Natural killer cell treated with Interleukin-12 subunit alpha and Interleukin-12 subunit beta and Interleukin-15 and Interleukin-18, amount 100 ng/mL, for 72 hours (primary cell): ENCODE data around the gene RHAG. TPM values are rescaled to one million over a fixed set of nuclear protein-coding genes. Genes with fewer than 3 reads are reported as not detected.

Experiments used
- ATAC-seq, 2 donors: fragments of 150-1000 bp; cut with Tn5 transposase in 1 of 2; sonication (Bioruptor Pico), chemical (Tn5 transposase) in 1 of 2; 2 replicates each; pipeline ENCODE4 v1.10.0; 2021
- DNase-seq: peaks from one replicate; pipeline ENCODE4 v3.0.0; 2022; ENCODE audit warnings: low spot score
- H3K27ac Mint-ChIP-seq, 2 donors: 1 replicate in 1 of 2; 2 replicates in 1 of 2; pipeline ENCODE4 v1.8.0; 2022; ENCODE audit warnings: mixed read lengths in 2 of 2, mild to moderate bottlenecking in 1 of 2, moderate library complexity in 1 of 2
- H3K27me3 Mint-ChIP-seq, 2 donors: 1 replicate in 1 of 2; 2 replicates in 1 of 2; pipeline ENCODE4 v1.8.0; 2022; ENCODE audit warnings: mixed read lengths in 2 of 2
- H3K36me3 Mint-ChIP-seq: one replicate; pipeline ENCODE4 v1.8.0; 2022; ENCODE audit warnings: mixed read lengths
- H3K4me1 Mint-ChIP-seq, 2 donors: 1 replicate in 1 of 2; 2 replicates in 1 of 2; pipeline ENCODE4 v1.8.0; 2022; ENCODE audit warnings: low read depth in 2 of 2, mixed read lengths in 2 of 2, mild to moderate bottlenecking in 1 of 2
- H3K4me3 Mint-ChIP-seq: one replicate; pipeline ENCODE4 v1.8.0; 2022; ENCODE audit warnings: mixed read lengths
- H3K9me3 Mint-ChIP-seq: 2 replicates; pipeline ENCODE4 v1.8.0; 2022; ENCODE audit warnings: mixed read lengths
- total RNA-seq, 2 donors: library from RNA; stranded (reverse); gene quantifications; one replicate each; pipeline ENCODE4 v1.2.3, GENCODE V29; 2022

RHAG gene
- total RNA-seq, 2 donors from 2014 or later, result not detected

- H3K27me3 Mint-ChIP-seq, result no peaks in the 10 kb centered on the region
- H3K36me3 Mint-ChIP-seq, result no peaks in the 10 kb centered on the region
- H3K9me3 Mint-ChIP-seq, result peaks cover 3% of the 10 kb centered on the region
- ATAC-seq, result no peak
- DNase-seq, result no peak
- no peak overlapping the region for H3K4me3 Mint-ChIP-seq
- H3K4me1 Mint-ChIP-seq, result no peaks in the 10 kb centered on the region
- no peak overlapping the region for H3K27ac Mint-ChIP-seq
Observed at GRCh38 chr6:49648036-49648435, 11.4 kb upstream of the RHAG start.

GRCh38 chr6:49647476-49647875, 10.8 kb upstream of the RHAG start:
- H3K4me3 Mint-ChIP-seq, result no peak overlapping the region
- H3K9me3 Mint-ChIP-seq, result peaks cover 3% of the 10 kb centered on the region
- DNase-seq, result no peak
- no peak overlapping the region for H3K27ac Mint-ChIP-seq
- no peaks in the 10 kb centered on the region for H3K36me3 Mint-ChIP-seq
- H3K4me1 Mint-ChIP-seq, result no peaks in the 10 kb centered on the region
- ATAC-seq, result no peak
- H3K27me3 Mint-ChIP-seq, result no peaks in the 10 kb centered on the region

GRCh38 chr6:49646942-49647341, 10.3 kb upstream of the RHAG start:
- H3K4me3 Mint-ChIP-seq, result no peak overlapping the region
- H3K4me1 Mint-ChIP-seq, result no peaks in the 10 kb centered on the region
- H3K36me3 Mint-ChIP-seq, result no peaks in the 10 kb centered on the region
- peaks cover 3% of the 10 kb centered on the region for H3K9me3 Mint-ChIP-seq
- no peaks in the 10 kb centered on the region for H3K27me3 Mint-ChIP-seq
- H3K27ac Mint-ChIP-seq, result no peak overlapping the region
- DNase-seq (no peak), ATAC-seq (no peak)

GRCh38 chr6:49646130-49646824, 9.6 kb upstream of the RHAG start:
- DNase-seq (no peak), ATAC-seq (no peak)
- Mint-ChIP-seq H3K27ac (no peak overlapping the region), H3K27me3 (no peaks in the 10 kb centered on the region), H3K4me1 (no peaks in the 10 kb centered on the region), H3K36me3 (no peaks in the 10 kb centered on the region), H3K4me3 (no peak overlapping the region), H3K9me3 (peaks cover 3% of the 10 kb centered on the region)

GRCh38 chr6:49645139-49645538, 8.5 kb upstream of the RHAG start:
- ATAC-seq (no peak), DNase-seq (no peak)
- H3K36me3 Mint-ChIP-seq, result no peaks in the 10 kb centered on the region
- no peak overlapping the region for H3K4me3 Mint-ChIP-seq
- H3K9me3 Mint-ChIP-seq, result peaks cover 3% of the 10 kb centered on the region
- no peak overlapping the region for H3K27ac Mint-ChIP-seq
- H3K27me3 Mint-ChIP-seq, result no peaks in the 10 kb centered on the region
- H3K4me1 Mint-ChIP-seq, result no peaks in the 10 kb centered on the region

GRCh38 chr6:49639177-49639817, 2.7 kb upstream of the RHAG start:
- no peak overlapping the region for H3K27ac Mint-ChIP-seq
- no peaks in the 10 kb centered on the region for H3K4me1 Mint-ChIP-seq
- no peak for ATAC-seq

GRCh38 chr6:49637350-49637731, 702 bp upstream of the RHAG start:
- DNase-seq, result no peak
- Mint-ChIP-seq H3K36me3 (no peaks in the 10 kb centered on the region), H3K4me3 (no peak overlapping the region), H3K4me1 (no peaks in the 10 kb centered on the region), H3K27ac (no peak overlapping the region), H3K9me3 (no peaks in the 10 kb centered on the region), H3K27me3 (no peaks in the 10 kb centered on the region)
- ATAC-seq, result no peak

More at GRCh38 chr6:49639177-49639817, 2.7 kb upstream of the RHAG start:
- H3K36me3 Mint-ChIP-seq, result no peaks in the 10 kb centered on the region
- H3K4me3 Mint-ChIP-seq, result no peak overlapping the region
- no peaks in the 10 kb centered on the region for H3K27me3 Mint-ChIP-seq
- no peaks in the 10 kb centered on the region for H3K9me3 Mint-ChIP-seq
- DNase-seq, result no peak

GRCh38 chr6:49635978-49636712, 494 bp downstream of the RHAG start:
- ATAC-seq (no peak), DNase-seq (no peak)
- no peaks in the 10 kb centered on the region for H3K36me3 Mint-ChIP-seq
- no peak overlapping the region for H3K27ac Mint-ChIP-seq
- no peaks in the 10 kb centered on the region for H3K4me1 Mint-ChIP-seq
- H3K27me3 Mint-ChIP-seq, result no peaks in the 10 kb centered on the region
- no peaks in the 10 kb centered on the region for H3K9me3 Mint-ChIP-seq
- H3K4me3 Mint-ChIP-seq, result no peak overlapping the region

- Mint-ChIP-seq H3K27me3 (no peaks in the 10 kb centered on the region), H3K36me3 (no peaks in the 10 kb centered on the region), H3K4me1 (no peaks in the 10 kb centered on the region), H3K4me3 (no peak overlapping the region), H3K9me3 (no peaks in the 10 kb centered on the region), H3K27ac (no peak overlapping the region)
- DNase-seq, result no peak
- no peak for ATAC-seq
Observed at GRCh38 chr6:49635480-49635879, 1.2 kb downstream of the RHAG start.

GRCh38 chr6:49634836-49635218, 1.8 kb downstream of the RHAG start:
- H3K4me1 Mint-ChIP-seq, result no peaks in the 10 kb centered on the region
- no peak overlapping the region for H3K4me3 Mint-ChIP-seq
- H3K27me3 Mint-ChIP-seq, result no peaks in the 10 kb centered on the region
- DNase-seq (no peak), ATAC-seq (no peak)
- no peak overlapping the region for H3K27ac Mint-ChIP-seq
- no peaks in the 10 kb centered on the region for H3K36me3 Mint-ChIP-seq
- peaks cover 3% of the 10 kb centered on the region for H3K9me3 Mint-ChIP-seq

- no peak for ATAC-seq
- no peak overlapping the region for H3K27ac Mint-ChIP-seq
- no peak overlapping the region for H3K4me3 Mint-ChIP-seq
- no peaks in the 10 kb centered on the region for H3K27me3 Mint-ChIP-seq
- no peak for DNase-seq
- no peaks in the 10 kb centered on the region for H3K36me3 Mint-ChIP-seq
- H3K4me1 Mint-ChIP-seq, result no peaks in the 10 kb centered on the region
- peaks cover 3% of the 10 kb centered on the region for H3K9me3 Mint-ChIP-seq
Observed at GRCh38 chr6:49634092-49634835, 2.4 kb downstream of the RHAG start.

- peaks cover 3% of the 10 kb centered on the region for H3K9me3 Mint-ChIP-seq
- no peaks in the 10 kb centered on the region for H3K4me1 Mint-ChIP-seq
- DNase-seq (no peak), ATAC-seq (no peak)
- no peak overlapping the region for H3K27ac Mint-ChIP-seq
- H3K27me3 Mint-ChIP-seq, result no peaks in the 10 kb centered on the region
- H3K4me3 Mint-ChIP-seq, result no peak overlapping the region
- H3K36me3 Mint-ChIP-seq, result no peaks in the 10 kb centered on the region
Observed at GRCh38 chr6:49633541-49633940, 3.1 kb downstream of the RHAG start.

GRCh38 chr6:49632727-49633126, 3.9 kb downstream of the RHAG start:
- Mint-ChIP-seq H3K27me3 (no peaks in the 10 kb centered on the region), H3K27ac (no peak overlapping the region), H3K36me3 (no peaks in the 10 kb centered on the region), H3K9me3 (peaks cover 3% of the 10 kb centered on the region), H3K4me1 (no peaks in the 10 kb centered on the region), H3K4me3 (no peak overlapping the region)
- no peak for ATAC-seq
- DNase-seq, result no peak
